Liver (tissue), 9 donors: Measurements from ENCODE around the gene FNDC10. TPM values are rescaled to one million over a fixed set of nuclear protein-coding genes. Genes with fewer than 3 reads are reported as not detected.

ENCODE experiments used
- DNase-seq: peaks from one replicate; pipeline ENCODE4 v3.0.0-alpha.2; 2017; ENCODE audit warnings: low spot score
- H3K27ac ChIP-seq, 2 donors: one replicate each; pipeline ENCODE4 v1.7.0; 2013; ENCODE audit warnings: inconsistent platforms in 2 of 2, low read length in 2 of 2, control low read depth in 1 of 2, low read depth in 1 of 2, mild to moderate bottlenecking in 1 of 2
- H3K27me3 ChIP-seq, 4 donors: one replicate each; pipeline versions ENCODE4 v1.6.1 to v1.7.0; 2013; ENCODE audit warnings: low read length in 3 of 4, inconsistent platforms in 1 of 4, mild to moderate bottlenecking in 1 of 4, moderate library complexity in 1 of 4; ENCODE audit not compliant: control insufficient read depth in 4 of 4, insufficient read depth in 4 of 4
- H3K36me3 ChIP-seq, 4 donors: one replicate each; pipeline versions ENCODE4 v1.6.1 to v1.7.0; 2013; ENCODE audit warnings: low read length in 3 of 4, mild to moderate bottlenecking in 3 of 4, low read depth in 1 of 4, moderate library complexity in 1 of 4; ENCODE audit not compliant: control insufficient read depth in 4 of 4, insufficient read depth in 3 of 4
- H3K4me1 ChIP-seq, 4 donors: one replicate each; pipeline versions ENCODE4 v1.6.1 to v1.7.0; 2013; ENCODE audit warnings: low read length in 3 of 4, mild to moderate bottlenecking in 3 of 4, moderate library complexity in 1 of 4; ENCODE audit not compliant: control insufficient read depth in 4 of 4, insufficient read depth in 4 of 4
- H3K4me3 ChIP-seq, 3 donors: one replicate each; pipeline versions ENCODE4 v1.6.1 to v1.7.0; 2013; ENCODE audit warnings: low read length in 3 of 3, control low read depth in 1 of 3, low read depth in 1 of 3, mild to moderate bottlenecking in 1 of 3
- H3K9ac ChIP-seq, 2 donors: one replicate each; pipeline ENCODE4 v1.7.0; 2013; ENCODE audit warnings: low read length in 2 of 2, mild to moderate bottlenecking in 2 of 2, moderate library complexity in 2 of 2, control low read depth in 1 of 2, low read depth in 1 of 2
- H3K9me3 ChIP-seq, 4 donors: one replicate each; pipeline versions ENCODE4 v1.6.1 to v1.7.0; 2013; ENCODE audit warnings: low read length in 3 of 4; ENCODE audit not compliant: control insufficient read depth in 4 of 4
- ATF3 ChIP-seq: IDR thresholded peaks from 2 replicates; pipeline ENCODE4 v1.6.1; 2016; ENCODE audit warnings: antibody characterized with exemption
- CTCF ChIP-seq: fragments of 150-350 bp; IDR thresholded peaks from 2 replicates; pipeline ENCODE4 v1.5.1; 2017; ENCODE audit warnings: improper control_type of control experiment, low read depth, low read length; ENCODE audit not compliant: missing input control
- EGR1 ChIP-seq, 2 donors: IDR thresholded peaks; 2 replicates each; pipeline ENCODE4 v1.6.1; 2016 to 2018; ENCODE audit warnings: antibody characterized with exemption in 2 of 2, low read depth in 2 of 2
- FOXA1 ChIP-seq: IDR thresholded peaks from 2 replicates; pipeline ENCODE4 v1.6.1; 2016; ENCODE audit warnings: antibody characterized with exemption
- GABPA ChIP-seq, 2 donors: IDR thresholded peaks in 1 of 2; conservative IDR thresholded peaks in 1 of 2; 2 replicates each; pipeline ENCODE4 v1.6.1; 2016; ENCODE audit warnings: antibody characterized with exemption in 2 of 2, mild to moderate bottlenecking in 1 of 2, moderate library complexity in 1 of 2
- HNF4A ChIP-seq, 2 donors: conservative IDR thresholded peaks; 2 replicates each; pipeline ENCODE4 v1.6.1; 2016; ENCODE audit warnings: antibody characterized with exemption in 2 of 2, mild to moderate bottlenecking in 2 of 2
- HNF4G ChIP-seq: IDR thresholded peaks from 2 replicates; pipeline ENCODE4 v1.6.1; 2016; ENCODE audit warnings: antibody characterized with exemption
- JUND ChIP-seq, 2 donors: IDR thresholded peaks; 2 replicates each; pipeline ENCODE4 v1.6.1; 2016; ENCODE audit warnings: antibody characterized with exemption in 2 of 2
- MAX ChIP-seq: IDR thresholded peaks from 2 replicates; pipeline ENCODE4 v1.6.1; 2016; ENCODE audit warnings: antibody characterized with exemption
- NR2F2 ChIP-seq: IDR thresholded peaks from 2 replicates; pipeline ENCODE4 v1.6.1; 2016; ENCODE audit warnings: antibody characterized with exemption
- RAD21 ChIP-seq, 2 donors: IDR thresholded peaks; 2 replicates each; pipeline ENCODE4 v1.6.1; 2016; ENCODE audit warnings: antibody characterized with exemption in 2 of 2, mild to moderate bottlenecking in 2 of 2
- REST ChIP-seq: IDR thresholded peaks from 2 replicates; pipeline ENCODE4 v1.6.1; 2016; ENCODE audit warnings: antibody characterized with exemption, mild to moderate bottlenecking
- RXRA ChIP-seq, 2 donors: IDR thresholded peaks; 2 replicates each; pipeline ENCODE4 v1.6.1; 2017 to 2018; ENCODE audit warnings: antibody characterized with exemption in 2 of 2, mild to moderate bottlenecking in 1 of 2
- ZBTB33 ChIP-seq: IDR thresholded peaks from 2 replicates; pipeline ENCODE4 v1.6.1; 2016; ENCODE audit warnings: antibody characterized with exemption
- WGBS: extraction: QIAGEN DNeasy Blood & Tissue Kit; methylation state at CpG from one replicate; pipeline ENCODE4 v1.1.7; 2013; 5-methylcytosine and 5-hydroxymethylcytosine counted together
- polyA plus RNA-seq, 2 donors: library from polyadenylated mRNA; stranded (reverse) in 1 of 2; unstranded in 1 of 2; fragments of 200-250 nt in 1 of 2; fragments of >200 nt in 1 of 2; fragmentation: Nextera tagmentation in 1 of 2; extraction: Ambion mirVana in 1 of 2; gene quantifications; one replicate each; pipeline versions ENCODE4 v1.2.1 to v1.2.3, GENCODE V29; 2013 to 2015
- total RNA-seq, 2 donors: library from RNA; depleted of rRNA; stranded (reverse); fragments of >200 nt; gene quantifications; one replicate each; pipeline ENCODE4 v1.2.3, GENCODE V29; 2014
- donor health status: healthy.
- donor health status: healthy.
- donor health status: healthy.
- donor health status: healthy.
- donor health status: healthy.

The FNDC10 gene
- total and polyA plus RNA-seq, 4 donors = 0.08 to 0.58 (median 0.25) TPM

- TF ChIP-seq ATF3 = no peak
- no peak for TF ChIP-seq CTCF
- TF ChIP-seq HNF4A (conservative IDR thresholded peaks at IDR 0.05) = no peak
- TF ChIP-seq REST = no peak
- TF ChIP-seq ZBTB33 = no peak
- TF ChIP-seq FOXA1 = no peak
- no peak for TF ChIP-seq RAD21 (IDR thresholded peaks at IDR 0.05)
- no peak for TF ChIP-seq NR2F2
- no peak for TF ChIP-seq RXRA (IDR thresholded peaks at IDR 0.05)
- no peak for TF ChIP-seq JUND (IDR thresholded peaks at IDR 0.05)
- no peak for TF ChIP-seq EGR1 (IDR thresholded peaks at IDR 0.05; ENCODE audit: low read depth in 2 of 2)
- Histone ChIP-seq H3K9me3 (no peaks in the 10 kb centered on the region), H3K27ac (no peak overlapping the region), H3K4me3 (no peak overlapping the region), H3K9ac (no peak overlapping the region), H3K4me1 (peaks cover 2 to 22% (median 13%) of the 10 kb centered on the region in 4 donors), H3K36me3 (no peaks in the 10 kb centered on the region), H3K27me3 (peaks cover 0 to 11% (median 2%) of the 10 kb centered on the region in 4 donors)
- no peak for DNase-seq
- 86% methylated on average over 15 of the region's 15 CpGs for WGBS
Measured at GRCh38 chr1:1601564-1602303, 1.8 kb upstream of the FNDC10 start.

- 66% methylated on average over 22 of the region's 22 CpGs for WGBS
- no peak overlapping the region for H3K4me3 ChIP-seq
Measured at GRCh38 chr1:1600861-1601563, 1.1 kb upstream of the FNDC10 start.

More at GRCh38 chr1:1600861-1601563, 1.1 kb upstream of the FNDC10 start:
- H3K9me3 ChIP-seq = no peaks in the 10 kb centered on the region
- peaks cover 2 to 22% (median 13%) of the 10 kb centered on the region in 4 donors for H3K4me1 ChIP-seq
- H3K27ac ChIP-seq = no peak overlapping the region
- H3K27me3 ChIP-seq = peaks cover 0 to 11% (median 2%) of the 10 kb centered on the region in 4 donors
- TF ChIP-seq JUND (IDR thresholded peaks at IDR 0.05) = no peak
- TF ChIP-seq GABPA (IDR thresholded peaks at IDR 0.05 in 1 of 2, conservative IDR thresholded peaks at IDR 0.05 in 1 of 2) = no peak
- TF ChIP-seq HNF4G = no peak
- no peak for TF ChIP-seq MAX
- TF ChIP-seq CTCF = no peak
- no peak for TF ChIP-seq EGR1 (IDR thresholded peaks at IDR 0.05; ENCODE audit: low read depth in 2 of 2)
- no peak for TF ChIP-seq RXRA (IDR thresholded peaks at IDR 0.05)
- no peak for TF ChIP-seq FOXA1
- H3K36me3 ChIP-seq = no peaks in the 10 kb centered on the region
- no peak overlapping the region for H3K9ac ChIP-seq
- no peak for DNase-seq
